K562 (cell line): ENCODE data around the gene ADGRB3. TPM values are rescaled to one million over a fixed set of nuclear protein-coding genes. Genes with fewer than 3 reads are reported as not detected.

ENCODE experiments used
- ATAC-seq: fragments of 200-7000 bp; cut with Tn5 transposase; 3 replicates; pipeline ENCODE4 v1.9.1; 2020; ENCODE audit warnings: moderate library complexity
- BruUV-seq: library from RNA; stranded (reverse); fragments of 400-500 nt; replicated peaks from 2 replicates; lab custom pipeline; 2021; lab: Mats Ljungman, UMichigan
- CTCF ChIA-PET: fragments of 300-600 bp; formaldehyde crosslinking; extraction: SDS; loops from one replicate; lab custom pipeline; 2021; ENCODE audit warnings: low intra/inter-chr PET ratio; lab: Yijun Ruan, JAX
- POLR2A ChIA-PET: fragments of 300-600, 350-650 bp; sonication (Branson Sonifier 250); formaldehyde crosslinking; extraction: SDS; loops from one replicate; lab custom pipeline; 2021; ENCODE audit warnings: antibody characterized with exemption, inconsistent platforms; lab: Yijun Ruan, JAX
- DNase-seq, 4 experiments: peaks; one replicate each; pipeline versions ENCODE4 v3.0.0 to v3.0.0-alpha.2; 2011 to 2018; ENCODE audit warnings: low spot score in 3 of 4, mixed read lengths in 3 of 4; ENCODE audit errors: extremely low read depth in 1 of 4
- FAIRE-seq: peaks from 2 replicates; lab custom pipeline; 2011; peaks lifted over from hg19 to GRCh38; lab: Jason Lieb, UNC
- H2AFZ ChIP-seq: 2 replicates; pipeline ENCODE4 v1.6.0; 2011; ENCODE audit warnings: low read depth, low read length, control low read depth, inconsistent platforms
- H3K27ac ChIP-seq: fragments of 200-600 bp; 3 replicates; pipeline ENCODE4 v1.8.0; 2011; ENCODE audit warnings: low read depth, mild to moderate bottlenecking, control low read depth, inconsistent platforms, low read length, moderate library complexity, mixed read lengths; ENCODE audit errors: extremely low read depth
- H3K27me3 ChIP-seq, 2 experiments: fragments of 300-600 bp in 1 of 2; 2 replicates in 1 of 2; 3 replicates in 1 of 2; pipeline versions ENCODE4 v1.6.0 to v1.8.0; 2011; ENCODE audit warnings: inconsistent platforms in 2 of 2, low read length in 2 of 2, mild to moderate bottlenecking in 1 of 2, mixed read lengths in 1 of 2, moderate library complexity in 1 of 2; ENCODE audit not compliant: control insufficient read depth in 2 of 2, insufficient read depth in 2 of 2
- H3K36me3 ChIP-seq: fragments of 300-600 bp; 3 replicates; pipeline ENCODE4 v1.8.0; 2011; ENCODE audit warnings: mild to moderate bottlenecking, low read length, inconsistent platforms; ENCODE audit not compliant: control insufficient read depth, insufficient read depth
- H3K4me1 ChIP-seq, 2 experiments: fragments of 200-600 bp in 1 of 2; replicated peaks in 1 of 2; 2 replicates in 1 of 2; 3 replicates in 1 of 2; pipeline versions ENCODE4 v1.5.1 to v1.8.0; 2011; ENCODE audit warnings: inconsistent platforms in 2 of 2, low read length in 2 of 2, mild to moderate bottlenecking in 1 of 2, mixed read lengths in 1 of 2, moderate library complexity in 1 of 2; ENCODE audit not compliant: control insufficient read depth in 2 of 2, insufficient read depth in 2 of 2
- H3K4me2 ChIP-seq: 2 replicates; pipeline ENCODE4 v1.6.1; 2011; ENCODE audit warnings: low read length, control low read depth, inconsistent platforms, mixed read lengths; ENCODE audit not compliant: insufficient read depth
- H3K4me3 ChIP-seq: fragments of 200-600 bp; sonication (generic), shearing (Covaris generic); 2 replicates; pipeline ENCODE4 v1.5.1; 2016; ENCODE audit warnings: control low read depth, inconsistent platforms
- H3K79me2 ChIP-seq: fragments of 200-600 bp; 3 replicates; pipeline ENCODE4 v1.8.0; 2011; ENCODE audit warnings: low read length, inconsistent platforms; ENCODE audit not compliant: control insufficient read depth, insufficient read depth
- H3K9ac ChIP-seq, 2 experiments: 2 replicates each; pipeline versions ENCODE4 v1.6.0 to v1.6.1; 2011; ENCODE audit warnings: low read depth in 2 of 2, low read length in 2 of 2, control low read depth in 1 of 2, inconsistent platforms in 1 of 2, mild to moderate bottlenecking in 1 of 2, mixed read lengths in 1 of 2; ENCODE audit not compliant: insufficient read depth in 1 of 2
- H3K9me1 ChIP-seq: one replicate; pipeline ENCODE4 v1.6.0; 2011; ENCODE audit warnings: inconsistent platforms, mild to moderate bottlenecking, low read length, moderate library complexity; ENCODE audit not compliant: control insufficient read depth, insufficient read depth
- H3K9me3 ChIP-seq: replicated peaks from 2 replicates; pipeline ENCODE4 v1.5.1; 2011; ENCODE audit warnings: low read depth, low read length, inconsistent platforms; ENCODE audit not compliant: control insufficient read depth, insufficient read depth
- H4K20me1 ChIP-seq: replicated peaks from 2 replicates; pipeline ENCODE4 v1.6.1; 2011; ENCODE audit warnings: low read length, inconsistent platforms, mixed read lengths; ENCODE audit not compliant: control insufficient read depth, insufficient read depth
- KHSRP ChIP-seq: fragments of 450-650 bp; IDR thresholded peaks from 2 replicates; pipeline ENCODE4 v1.6.1; 2017
- MYC ChIP-seq, 2 experiments: fragments of 250-450 bp in 1 of 2; sonication (Bioruptor Pico) in 1 of 2; IDR thresholded peaks; 2 replicates each; pipeline versions ENCODE4 v1.5.1 to v1.6.1; 2012 to 2021; ENCODE audit warnings: low read depth in 2 of 2, borderline replicate concordance in 1 of 2, improper control_type of control experiment in 1 of 2, low read length in 1 of 2, mild to moderate bottlenecking in 1 of 2, moderate library complexity in 1 of 2
- NFYB ChIP-seq: IDR thresholded peaks from 2 replicates; pipeline ENCODE4 v1.6.1; 2011; ENCODE audit warnings: mild to moderate bottlenecking, moderate library complexity; ENCODE audit not compliant: insufficient read length; ENCODE audit errors: extremely low read depth
- NR1H2 ChIP-seq: sonication (generic); formaldehyde crosslinking; IDR thresholded peaks from 2 replicates; pipeline ENCODE4 v1.4.0; 2020; ENCODE audit warnings: mild to moderate bottlenecking, missing genetic modification reagents
- POLR2AphosphoS5 ChIP-seq: IDR thresholded peaks from 2 replicates; pipeline ENCODE4 v1.6.1; 2011; ENCODE audit warnings: mild to moderate bottlenecking, low read depth, low read length, moderate library complexity; ENCODE audit not compliant: control insufficient read depth, insufficient read depth
- RHOXF2B ChIP-seq: fragments of 250-450 bp; sonication (Bioruptor Pico); conservative IDR thresholded peaks from 2 replicates; pipeline ENCODE4 v1.5.1; 2021
- SMC3 ChIP-seq: conservative IDR thresholded peaks from 2 replicates; pipeline ENCODE4 v1.6.1; 2011; ENCODE audit warnings: low read depth, low read length, improper control_type of control experiment; ENCODE audit not compliant: insufficient read depth
- ZNF217 ChIP-seq: sonication (generic); formaldehyde crosslinking; IDR thresholded peaks from 2 replicates; pipeline ENCODE4 v1.8.0; 2022; ENCODE audit warnings: mild to moderate bottlenecking, missing genetic modification reagents
- WGBS: fragments of 100-300 bp; shearing (Covaris generic); methylation state at CpG from one replicate; pipeline ENCODE4 v1.1.6; 2016; ENCODE audit warnings: low coverage, mixed read lengths; ENCODE audit not compliant: insufficient coverage; ENCODE audit errors: missing lambda C conversion rate; 5-methylcytosine and 5-hydroxymethylcytosine counted together
- in situ Hi-C: fragments of 300-500 bp; cut with MboI; formaldehyde crosslinking; loops from 4 replicates; pipeline ENCODE4 v1.15.0; 2018; ENCODE audit warnings: inconsistent platforms, mixed read lengths
- intact Hi-C: fragments of 100-400 bp; cut with micrococcal nuclease; formaldehyde crosslinking; loops from 2 replicates; pipeline ENCODE4 v1.14.2; 2022
- polyA plus RNA-seq, 8 experiments: library from polyadenylated mRNA; depleted of rRNA in 4 of 8; stranded (reverse) in 5 of 8; unstranded in 3 of 8; fragments of >200 nt; fragmentation: Nextera tagmentation in 2 of 8; fragmentation: Illumina TruSeq in 1 of 8; extraction: Ambion mirVana in 2 of 8; extraction: Trizol in 1 of 8; gene quantifications; 2 replicates each; pipeline versions ENCODE4 v1.2.1 to v1.2.3, GENCODE V29; 2011 to 2014; ENCODE audit warnings: inconsistent platforms in 1 of 8, missing spikeins in 1 of 8
- total RNA-seq, 7 experiments: library from RNA; depleted of rRNA in 6 of 7; stranded (reverse); fragments of >200 nt in 6 of 7; fragmentation: Illumina TruSeq in 2 of 7; extraction: Trizol in 2 of 7; gene quantifications; 2 replicates each; pipeline versions ENCODE4 v1.2.1 to v1.2.3, GENCODE V29; 2011 to 2021; ENCODE audit warnings: low replicate concordance in 1 of 7
- TF ChIP-seq, protein P1 (sequence below): fragments of 450-650 bp; IDR thresholded peaks from 2 replicates; pipeline ENCODE4 v1.6.1; 2016; ENCODE audit warnings: borderline replicate concordance
- TF ChIP-seq, protein P2 (sequence below), 2 experiments: IDR thresholded peaks in 1 of 2; conservative IDR thresholded peaks in 1 of 2; 2 replicates each; pipeline ENCODE4 v1.6.1; 2016; ENCODE audit warnings: low read depth in 2 of 2, mild to moderate bottlenecking in 1 of 2, missing compliant biosample characterization in 1 of 2, missing genetic modification characterization in 1 of 2, moderate library complexity in 1 of 2
- TF ChIP-seq, protein P3 (sequence below): sonication (generic); formaldehyde crosslinking; IDR thresholded peaks from 2 replicates; pipeline ENCODE4 v1.8.0; 2022; ENCODE audit warnings: mild to moderate bottlenecking, missing genetic modification reagents, borderline replicate concordance

The ADGRB3 gene
- total and polyA plus RNA-seq, 9 of the 15 experiments (the other 6 are each of a cell fraction or from before 2014, with no cell fraction given) = 0.90 to 7.8 (median 2.4) TPM

DNA sequence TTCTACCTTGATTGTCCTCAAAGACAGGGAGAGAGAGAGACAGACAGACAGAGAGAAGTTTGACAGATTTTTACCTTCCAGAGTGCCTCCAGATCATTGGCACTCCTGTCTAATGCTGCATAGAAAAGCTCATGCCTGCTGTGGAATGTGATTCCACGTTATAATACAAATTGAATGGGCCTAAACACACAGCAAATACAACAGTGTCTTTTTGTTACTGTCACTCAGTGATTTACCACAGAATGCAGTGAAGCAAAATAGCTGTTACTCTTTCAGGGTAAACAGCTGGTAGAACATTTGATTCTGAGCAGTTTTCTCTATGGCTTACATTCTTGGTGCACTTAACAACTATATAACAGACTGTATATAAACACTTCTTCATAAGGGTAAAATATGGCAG lies 603.0 kb downstream of the ADGRB3 start:
- intact Hi-C loops (no loop called here), in situ Hi-C loops (no loop called here)
- H3K4me3 ChIP-seq = no peak overlapping the region
- ChIA-PET POLR2A (no interaction called here), CTCF (no interaction called here)
- no TSS peak for BruUV-seq
- H3K4me2 ChIP-seq = no peak overlapping the region
- no peak for TF ChIP-seq NFYB
- TF ChIP-seq, protein P1, sequence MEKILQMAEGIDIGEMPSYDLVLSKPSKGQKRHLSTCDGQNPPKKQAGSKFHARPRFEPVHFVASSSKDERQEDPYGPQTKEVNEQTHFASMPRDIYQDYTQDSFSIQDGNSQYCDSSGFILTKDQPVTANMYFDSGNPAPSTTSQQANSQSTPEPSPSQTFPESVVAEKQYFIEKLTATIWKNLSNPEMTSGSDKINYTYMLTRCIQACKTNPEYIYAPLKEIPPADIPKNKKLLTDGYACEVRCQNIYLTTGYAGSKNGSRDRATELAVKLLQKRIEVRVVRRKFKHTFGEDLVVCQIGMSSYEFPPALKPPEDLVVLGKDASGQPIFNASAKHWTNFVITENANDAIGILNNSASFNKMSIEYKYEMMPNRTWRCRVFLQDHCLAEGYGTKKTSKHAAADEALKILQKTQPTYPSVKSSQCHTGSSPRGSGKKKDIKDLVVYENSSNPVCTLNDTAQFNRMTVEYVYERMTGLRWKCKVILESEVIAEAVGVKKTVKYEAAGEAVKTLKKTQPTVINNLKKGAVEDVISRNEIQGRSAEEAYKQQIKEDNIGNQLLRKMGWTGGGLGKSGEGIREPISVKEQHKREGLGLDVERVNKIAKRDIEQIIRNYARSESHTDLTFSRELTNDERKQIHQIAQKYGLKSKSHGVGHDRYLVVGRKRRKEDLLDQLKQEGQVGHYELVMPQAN = no peak
- TF ChIP-seq MYC (IDR thresholded peaks at IDR 0.05; ENCODE audit: low read depth, low read length) = no peak
- TF ChIP-seq MYC (CRISPR knock-in tag; IDR thresholded peaks at IDR 0.05; ENCODE audit: borderline replicate concordance, low read depth) = no peak
- no peak for TF ChIP-seq NR1H2 (CRISPR knock-in tag)
- no peak for TF ChIP-seq POLR2AphosphoS5
- TF ChIP-seq KHSRP = no peak
- no peak for TF ChIP-seq ZNF217 (CRISPR knock-in tag)
- TF ChIP-seq, protein P2, sequence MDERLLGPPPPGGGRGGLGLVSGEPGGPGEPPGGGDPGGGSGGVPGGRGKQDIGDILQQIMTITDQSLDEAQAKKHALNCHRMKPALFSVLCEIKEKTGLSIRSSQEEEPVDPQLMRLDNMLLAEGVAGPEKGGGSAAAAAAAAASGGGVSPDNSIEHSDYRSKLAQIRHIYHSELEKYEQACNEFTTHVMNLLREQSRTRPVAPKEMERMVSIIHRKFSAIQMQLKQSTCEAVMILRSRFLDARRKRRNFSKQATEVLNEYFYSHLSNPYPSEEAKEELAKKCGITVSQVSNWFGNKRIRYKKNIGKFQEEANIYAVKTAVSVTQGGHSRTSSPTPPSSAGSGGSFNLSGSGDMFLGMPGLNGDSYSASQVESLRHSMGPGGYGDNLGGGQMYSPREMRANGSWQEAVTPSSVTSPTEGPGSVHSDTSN (CRISPR knock-in tag; IDR thresholded peaks at IDR 0.05; ENCODE audit: low read depth) = no peak
- TF ChIP-seq, protein P2 (tag; conservative IDR thresholded peaks at IDR 0.05; ENCODE audit: low read depth) = no peak
- TF ChIP-seq, protein P3, sequence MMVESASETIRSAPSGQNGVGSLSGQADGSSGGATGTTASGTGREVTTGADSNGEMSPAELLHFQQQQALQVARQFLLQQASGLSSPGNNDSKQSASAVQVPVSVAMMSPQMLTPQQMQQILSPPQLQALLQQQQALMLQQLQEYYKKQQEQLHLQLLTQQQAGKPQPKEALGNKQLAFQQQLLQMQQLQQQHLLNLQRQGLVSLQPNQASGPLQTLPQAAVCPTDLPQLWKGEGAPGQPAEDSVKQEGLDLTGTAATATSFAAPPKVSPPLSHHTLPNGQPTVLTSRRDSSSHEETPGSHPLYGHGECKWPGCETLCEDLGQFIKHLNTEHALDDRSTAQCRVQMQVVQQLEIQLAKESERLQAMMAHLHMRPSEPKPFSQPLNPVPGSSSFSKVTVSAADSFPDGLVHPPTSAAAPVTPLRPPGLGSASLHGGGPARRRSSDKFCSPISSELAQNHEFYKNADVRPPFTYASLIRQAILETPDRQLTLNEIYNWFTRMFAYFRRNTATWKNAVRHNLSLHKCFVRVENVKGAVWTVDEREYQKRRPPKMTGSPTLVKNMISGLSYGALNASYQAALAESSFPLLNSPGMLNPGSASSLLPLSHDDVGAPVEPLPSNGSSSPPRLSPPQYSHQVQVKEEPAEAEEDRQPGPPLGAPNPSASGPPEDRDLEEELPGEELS (CRISPR knock-in tag) = no peak
- no peak for TF ChIP-seq SMC3
- no peak for TF ChIP-seq RHOXF2B (CRISPR knock-in tag)
- H3K36me3 ChIP-seq = no peaks in the 10 kb centered on the region
- peaks cover 3% of the 10 kb centered on the region; the same call in 1 of the 2 replicates for H4K20me1 ChIP-seq
- H3K9ac ChIP-seq = no peak overlapping the region
- no peak overlapping the region for H3K27ac ChIP-seq
- ATAC-seq = no peak
- no peak overlapping the region for H2AFZ ChIP-seq
- no peak for DNase-seq
- H3K9me3 ChIP-seq = no peaks in the 10 kb centered on the region
- WGBS = 0% methylated on average over 1 of the region's 1 CpG
- H3K27me3 ChIP-seq = no peaks in the 10 kb centered on the region
- H3K79me2 ChIP-seq = no peaks in the 10 kb centered on the region
- H3K4me1 ChIP-seq = no peaks in the 10 kb centered on the region
- FAIRE-seq = no peak
- no peaks in the 10 kb centered on the region for H3K9me1 ChIP-seq
